ENCODE measurements around the gene AGMAT. TPM values are rescaled to one million over a fixed set of nuclear protein-coding genes. Genes with fewer than 3 reads are reported as not detected.

Gene AGMAT
- total and polyA plus RNA-seq, 2 of the 13 experiments (the other 11 are each of a cell fraction or from before 2014, with no cell fraction given): 59.1 to 174 TPM

- TF ChIP-seq ZGPAT (CRISPR knock-in tag; IDR thresholded peaks at IDR 0.05): peak; percentile 95
- peak; percentile 95 for TF ChIP-seq MYC (CRISPR knock-in tag; IDR thresholded peaks at IDR 0.05; ENCODE audit: borderline replicate concordance)
- TF ChIP-seq GFI1 (CRISPR knock-in tag; IDR thresholded peaks at IDR 0.05; ENCODE audit: borderline replicate concordance): peak; percentile 90
- peak in 1 of 2 experiments; percentile 78; a peak in 2 of 4 replicates for TF ChIP-seq KLF16 (CRISPR knock-in tag; IDR thresholded peaks at IDR 0.05)
- no peak for TF ChIP-seq ZBTB39 (CRISPR knock-in tag; IDR thresholded peaks at IDR 0.05)
- peak; percentile 93 for TF ChIP-seq DMAP1 (CRISPR knock-in tag; IDR thresholded peaks at IDR 0.05)
- no peak for TF ChIP-seq ZNF337 (CRISPR knock-in tag; IDR thresholded peaks at IDR 0.05; ENCODE audit: borderline replicate concordance, low read depth)
- TF ChIP-seq ZBTB44 (CRISPR knock-in tag; IDR thresholded peaks at IDR 0.05): no peak
- TF ChIP-seq IKZF4 (CRISPR knock-in tag; IDR thresholded peaks at IDR 0.05; ENCODE audit: borderline replicate concordance, low read depth, not compliant biosample characterization): no peak
- no peak for TF ChIP-seq CREB1 (IDR thresholded peaks at IDR 0.05)
- TF ChIP-seq CREB1 (CRISPR knock-in tag; IDR thresholded peaks at IDR 0.05): no peak
- TF ChIP-seq ZBTB25 (CRISPR knock-in tag; IDR thresholded peaks at IDR 0.05): peak; percentile 74; the same call in 1 of the 2 replicates
- TF ChIP-seq SSRP1 (CRISPR knock-in tag; IDR thresholded peaks at IDR 0.05): no peak
- peak; percentile 86 for TF ChIP-seq ZBTB14 (CRISPR knock-in tag; IDR thresholded peaks at IDR 0.05)
- peak; percentile 46 for TF ChIP-seq ELF1 (CRISPR knock-in tag; IDR thresholded peaks at IDR 0.05)
- TF ChIP-seq SYNCRIP (IDR thresholded peaks at IDR 0.05; ENCODE audit: insufficient read depth, low read depth, low read length): no peak
- TF ChIP-seq ZNF776 (CRISPR knock-in tag; IDR thresholded peaks at IDR 0.05): no peak
- TF ChIP-seq ZNF382 (CRISPR knock-in tag; IDR thresholded peaks at IDR 0.05; ENCODE audit: borderline replicate concordance): no peak
- peak; percentile 85 for TF ChIP-seq POLR2AphosphoS5 (IDR thresholded peaks at IDR 0.05; ENCODE audit: low read depth, low read length)
- no peak for TF ChIP-seq CAMTA2 (CRISPR knock-in tag; IDR thresholded peaks at IDR 0.05; ENCODE audit: borderline replicate concordance)
- TF ChIP-seq MIXL1 (CRISPR knock-in tag; IDR thresholded peaks at IDR 0.05): peak; percentile 64; the same call in 1 of the 2 replicates
These were observed at the start of gene AGMAT (continued) for GRCh38 chr1:15584489-15585363.
